HG02763 (cell line): ENCODE results near the gene CNTNAP2.

ENCODE experiments used
- ATAC-seq: cut with Tn5 transposase; IDR thresholded peaks from one replicate; pipeline ENCODE4 v1.9.1; 2021; ENCODE audit warnings: mild to moderate bottlenecking, moderate library complexity; ENCODE audit not compliant: unreplicated experiment

The CNTNAP2 gene

GRCh38 chr7:148155000-148155399, 2038.4 kb downstream of the CNTNAP2 start:
- ATAC-seq, result no peak

- ATAC-seq, result no peak
These were observed 2039.2 kb downstream of the CNTNAP2 start for GRCh38 chr7:148155826-148156225.

GRCh38 chr7:148156233-148156632, 2039.6 kb downstream of the CNTNAP2 start:
- no peak for ATAC-seq

- no peak for ATAC-seq
These were observed 2042.7 kb downstream of the CNTNAP2 start for GRCh38 chr7:148159331-148159730.

- ATAC-seq, result no peak
These were observed 2045.2 kb downstream of the CNTNAP2 start for GRCh38 chr7:148161776-148162175.

GRCh38 chr7:148162808-148163207, 2046.2 kb downstream of the CNTNAP2 start:
- no peak for ATAC-seq

GRCh38 chr7:148163246-148163645, 2046.6 kb downstream of the CNTNAP2 start:
- ATAC-seq, result no peak

GRCh38 chr7:148172920-148173319, 2056.3 kb downstream of the CNTNAP2 start:
- no peak for ATAC-seq

GRCh38 chr7:148173369-148173768, 2056.8 kb downstream of the CNTNAP2 start:
- ATAC-seq, result no peak

GRCh38 chr7:148174376-148174775, 2057.8 kb downstream of the CNTNAP2 start:
- ATAC-seq, result no peak

GRCh38 chr7:148175512-148175911, 2058.9 kb downstream of the CNTNAP2 start:
- no peak for ATAC-seq

- no peak for ATAC-seq
These were observed 2061.4 kb downstream of the CNTNAP2 start for GRCh38 chr7:148177972-148178371.

- no peak for ATAC-seq
These were observed 2063.5 kb downstream of the CNTNAP2 start for GRCh38 chr7:148180075-148180474.

GRCh38 chr7:148182264-148182663, 2065.7 kb downstream of the CNTNAP2 start:
- ATAC-seq, result no peak

- no peak for ATAC-seq
These were observed 2068.4 kb downstream of the CNTNAP2 start for GRCh38 chr7:148185041-148185440.

- no peak for ATAC-seq
These were observed 2070.9 kb downstream of the CNTNAP2 start for GRCh38 chr7:148187471-148187870.

GRCh38 chr7:148191391-148192065, 2074.9 kb downstream of the CNTNAP2 start:
- ATAC-seq, result no peak

GRCh38 chr7:148192491-148192890, 2075.9 kb downstream of the CNTNAP2 start:
- no peak for ATAC-seq

GRCh38 chr7:148201992-148202391, 2085.4 kb downstream of the CNTNAP2 start:
- no peak for ATAC-seq

- ATAC-seq, result no peak
These were observed 2088.2 kb downstream of the CNTNAP2 start for GRCh38 chr7:148204639-148205304.

GRCh38 chr7:148209643-148210190, 2093.1 kb downstream of the CNTNAP2 start:
- no peak for ATAC-seq

- ATAC-seq, result no peak
These were observed 2094.3 kb downstream of the CNTNAP2 start for GRCh38 chr7:148210804-148211325.
